AG08396 (cell line): ENCODE data around the gene CACNG7.

Source experiments
- DNase-seq: peaks from one replicate; pipeline ENCODE4 v3.0.0; 2012; ENCODE audit warnings: low spot score, mixed read lengths

Gene CACNG7

DNA sequence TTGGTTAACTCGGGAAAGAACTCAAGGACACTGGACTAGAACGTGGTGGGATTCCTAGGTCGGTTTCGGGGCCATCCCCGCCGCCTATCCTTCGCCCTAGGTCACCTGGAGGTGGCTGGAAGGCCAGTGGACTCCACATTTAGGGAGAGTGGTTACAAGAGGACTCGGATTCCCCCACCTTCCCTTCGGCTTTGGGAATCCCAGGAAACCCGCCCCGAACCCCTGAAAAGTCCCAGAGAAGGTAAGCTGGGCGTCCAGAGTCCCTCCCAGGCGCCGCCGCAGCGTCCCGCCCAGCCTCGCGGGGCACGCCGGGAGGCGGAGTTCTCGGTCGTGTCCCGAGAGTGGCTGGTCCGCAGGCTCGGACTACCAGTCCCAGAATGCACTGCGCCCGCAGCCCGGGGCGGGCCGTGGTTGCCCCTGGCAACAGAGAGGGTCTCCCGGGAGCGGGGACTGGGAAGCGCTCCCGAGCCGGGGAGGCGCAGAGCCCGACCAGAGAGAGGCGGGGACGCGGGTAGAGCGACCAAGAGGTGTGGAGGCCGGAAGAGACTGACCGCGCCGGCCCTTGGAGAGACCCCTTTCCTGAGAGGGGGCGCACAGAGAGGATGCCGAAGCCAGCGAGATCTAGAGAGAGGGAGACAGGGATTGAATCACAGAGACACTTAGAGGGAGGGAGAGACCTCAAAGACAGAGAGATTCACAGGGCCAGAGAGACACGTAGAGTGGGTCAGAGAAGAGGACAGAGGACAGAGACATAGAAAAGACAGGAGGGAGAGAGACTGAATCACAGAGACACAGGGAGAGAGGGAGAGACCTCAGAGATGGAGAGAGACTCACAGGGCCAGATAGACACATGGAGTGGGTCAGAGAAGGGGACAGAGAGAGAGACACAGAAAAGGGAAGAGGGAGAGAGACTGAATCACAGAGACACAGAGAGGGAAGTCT lies 29.7 kb upstream of the CACNG7 start:
- DNase-seq, result peak; percentile 95

DNA sequence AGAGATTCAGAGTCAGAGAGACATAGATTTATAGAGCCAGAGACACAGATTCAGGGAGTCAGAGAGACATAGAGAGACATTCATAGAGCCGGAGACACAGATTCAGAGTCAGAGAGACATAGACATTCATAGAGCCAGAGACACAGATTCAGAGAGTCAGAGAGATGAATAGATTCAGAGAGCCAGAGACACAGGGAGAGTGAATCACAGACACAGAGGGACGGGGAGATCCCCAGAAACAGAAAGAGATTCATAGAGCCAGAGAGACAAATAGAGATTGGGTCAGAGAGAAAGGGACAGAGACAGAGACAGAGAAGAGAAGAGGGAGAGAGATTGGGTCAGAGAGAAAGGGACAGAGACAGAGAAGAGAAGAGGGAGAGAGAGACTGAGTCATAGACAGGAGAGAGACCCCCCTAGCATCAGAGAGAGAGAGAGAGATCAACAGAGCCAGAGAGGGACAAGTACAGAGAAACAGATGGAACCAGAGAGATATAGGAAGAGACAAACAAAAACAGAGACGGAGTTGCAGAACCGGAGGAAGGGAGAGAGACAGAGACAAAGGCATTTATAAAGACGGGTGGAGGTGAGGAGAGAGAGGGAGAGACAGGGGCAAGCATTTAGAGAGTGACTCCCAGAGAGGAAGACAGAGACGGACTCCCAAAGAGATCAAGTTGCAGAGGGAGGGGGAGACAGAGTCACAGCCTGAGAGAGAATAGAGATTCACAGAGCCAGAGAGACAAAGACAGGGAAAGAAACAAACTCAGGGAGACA lies 28.2 kb upstream of the CACNG7 start:
- no peak for DNase-seq

DNA sequence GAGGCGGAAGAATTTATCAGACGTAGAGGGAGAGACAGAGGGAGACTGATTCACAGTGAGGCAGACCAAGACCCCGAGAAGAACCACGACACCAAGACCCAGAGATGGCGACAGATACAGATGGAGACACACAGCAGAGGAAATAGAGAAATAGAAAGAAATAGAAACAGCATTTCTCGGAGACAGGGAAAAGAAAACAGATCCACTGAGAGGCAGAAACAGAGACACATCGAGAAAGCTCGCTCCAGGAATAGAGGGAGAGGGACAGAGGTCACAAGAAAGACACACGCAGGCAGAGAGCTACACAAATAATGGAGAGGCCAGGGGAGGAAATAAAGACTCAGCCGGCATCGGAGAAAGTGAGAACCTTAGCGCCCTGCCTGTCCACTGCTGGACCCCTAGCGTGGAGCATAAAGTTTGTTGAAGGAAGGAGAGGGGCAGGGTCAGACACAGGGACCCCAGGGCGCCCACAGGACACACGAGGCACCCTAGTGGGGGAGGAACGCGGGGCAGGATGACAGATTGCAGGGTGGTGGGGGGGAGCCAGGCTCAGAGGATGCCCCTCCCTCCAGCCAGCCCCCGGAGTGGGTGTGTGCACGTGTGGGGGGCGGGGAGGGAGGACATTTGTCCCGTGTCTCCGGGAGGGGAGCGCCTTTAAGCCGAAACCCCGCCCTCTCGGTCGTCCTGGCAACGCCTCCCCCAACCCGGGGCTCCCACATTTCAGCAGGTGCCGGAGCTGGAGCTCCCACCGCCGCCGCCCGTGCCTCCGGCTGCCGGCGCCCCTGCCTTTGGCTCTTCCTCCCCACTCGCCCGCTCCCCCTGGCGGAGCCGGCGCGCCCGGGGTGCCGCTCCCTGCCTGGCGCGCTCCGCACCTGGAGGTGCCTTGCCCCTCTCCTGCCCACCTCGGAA lies 27.3 kb upstream of the CACNG7 start, which contains the start of gene PRKCG:
Gene PRKCG, plus strand, starts transcription at position 716 of the 909 bp plus-strand sequence. CDS start 298 bp downstream, outside the sequence.
- peak; percentile 49 for DNase-seq

DNA sequence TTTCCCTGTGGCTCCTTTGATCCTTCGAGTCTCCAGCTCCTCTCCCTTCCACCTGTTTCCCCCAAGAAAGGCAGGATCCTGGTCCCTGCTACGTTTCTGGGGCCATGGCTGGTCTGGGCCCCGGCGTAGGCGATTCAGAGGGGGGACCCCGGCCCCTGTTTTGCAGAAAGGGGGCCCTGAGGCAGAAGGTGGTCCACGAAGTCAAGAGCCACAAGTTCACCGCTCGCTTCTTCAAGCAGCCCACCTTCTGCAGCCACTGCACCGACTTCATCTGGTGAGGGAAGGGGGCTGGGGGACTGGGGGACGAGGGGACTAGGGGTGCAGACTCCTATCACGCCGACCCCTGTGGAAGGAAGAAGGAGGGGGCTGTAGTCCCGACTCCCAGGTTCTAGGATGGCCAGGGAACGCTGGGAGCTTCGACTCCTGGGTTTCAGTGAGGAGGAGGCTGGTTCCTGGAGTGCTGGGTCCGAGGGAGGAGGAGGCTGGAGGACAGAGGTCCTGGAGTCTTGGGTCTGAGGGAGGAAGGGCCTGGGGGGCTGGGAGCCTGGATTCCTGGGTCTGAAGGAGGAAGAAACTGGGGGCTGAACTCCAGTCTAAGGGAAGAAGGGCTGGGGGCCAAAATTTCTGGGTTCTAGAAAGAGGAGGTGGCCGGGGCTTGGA lies 26.6 kb upstream of the CACNG7 start:
- no peak for DNase-seq

DNA sequence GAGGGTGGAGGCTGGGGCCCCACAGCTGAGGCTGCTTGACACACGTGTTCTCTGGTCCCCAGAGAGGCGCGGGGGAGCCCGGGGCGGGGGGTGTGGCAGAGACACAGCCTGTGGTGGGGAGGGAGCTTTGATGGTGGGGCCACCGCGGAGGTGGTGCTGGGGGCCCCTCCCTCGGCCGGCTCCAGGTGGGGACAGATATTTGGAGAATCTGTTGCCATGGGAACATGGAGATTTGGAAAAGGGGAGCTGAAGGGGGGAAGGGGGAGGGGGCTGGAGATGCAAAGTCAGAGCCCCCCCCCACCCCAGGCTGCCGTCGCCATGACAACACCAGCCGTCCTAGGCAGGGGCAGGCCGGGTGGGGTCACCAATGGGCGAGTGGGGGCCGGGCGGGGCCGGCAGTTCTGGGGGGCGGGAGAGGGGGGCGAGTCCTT lies 25.8 kb upstream of the CACNG7 start:
- DNase-seq, result no peak

DNA sequence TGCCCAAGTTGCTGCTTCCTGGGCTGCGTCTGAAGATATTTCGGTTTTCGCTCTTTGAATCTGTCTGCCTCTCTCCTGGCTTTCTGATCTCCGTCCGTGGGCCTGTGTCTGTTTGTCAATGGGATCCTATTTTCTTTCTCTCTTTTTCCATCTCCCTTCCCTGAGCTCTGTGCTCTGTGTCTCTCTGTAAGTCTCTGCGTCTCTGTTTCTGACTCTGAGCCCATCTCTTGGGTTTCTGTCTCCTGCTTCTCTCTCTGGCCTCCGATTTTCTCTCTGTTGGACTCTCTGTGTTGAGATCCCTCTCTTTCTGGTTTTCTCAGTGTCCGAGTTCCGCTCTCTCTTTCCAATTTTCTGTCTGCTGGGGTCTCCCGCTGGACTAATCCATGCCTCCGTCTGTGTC lies 25.3 kb upstream of the CACNG7 start:
- no peak for DNase-seq

DNA sequence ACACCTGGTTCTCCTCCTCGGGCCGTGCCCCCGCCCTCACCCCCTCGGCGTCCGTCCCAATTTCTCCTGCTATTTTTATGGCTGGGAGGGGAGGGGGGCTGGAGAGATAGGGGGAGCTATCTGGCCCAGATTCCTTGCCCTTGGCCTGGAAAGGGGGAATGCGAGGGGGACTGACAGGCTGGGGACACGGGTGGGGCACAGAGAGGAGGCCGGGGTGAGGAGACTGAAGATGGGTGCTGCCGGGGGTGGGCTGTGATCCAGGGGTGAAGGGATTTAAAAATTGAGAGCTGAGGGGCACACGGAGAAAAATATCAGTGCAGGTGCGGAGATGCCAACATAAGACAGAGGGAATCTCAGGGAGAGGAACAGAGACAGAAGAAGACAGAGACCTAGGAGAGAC lies 24.8 kb upstream of the CACNG7 start:
- DNase-seq, result no peak

DNA sequence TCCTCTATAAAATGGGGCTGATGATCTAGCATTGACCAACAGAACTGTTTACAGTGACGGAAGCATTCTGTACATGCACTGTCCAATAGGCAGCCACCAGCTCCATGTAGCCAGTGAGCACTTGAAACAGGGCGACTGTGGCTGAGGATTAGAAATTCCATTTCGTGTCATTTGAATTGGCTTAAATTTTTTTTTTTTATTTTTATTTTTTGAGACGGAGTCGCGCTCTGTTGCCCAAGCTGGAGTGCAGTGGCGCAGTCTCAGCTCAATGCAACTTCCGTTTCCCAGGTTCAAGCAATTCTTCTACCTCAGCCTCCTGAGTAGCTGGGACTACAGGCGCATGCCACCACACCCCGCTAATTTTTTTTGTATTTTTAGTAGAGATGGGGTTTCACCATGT lies 24.0 kb upstream of the CACNG7 start:
- DNase-seq, result no peak

DNA sequence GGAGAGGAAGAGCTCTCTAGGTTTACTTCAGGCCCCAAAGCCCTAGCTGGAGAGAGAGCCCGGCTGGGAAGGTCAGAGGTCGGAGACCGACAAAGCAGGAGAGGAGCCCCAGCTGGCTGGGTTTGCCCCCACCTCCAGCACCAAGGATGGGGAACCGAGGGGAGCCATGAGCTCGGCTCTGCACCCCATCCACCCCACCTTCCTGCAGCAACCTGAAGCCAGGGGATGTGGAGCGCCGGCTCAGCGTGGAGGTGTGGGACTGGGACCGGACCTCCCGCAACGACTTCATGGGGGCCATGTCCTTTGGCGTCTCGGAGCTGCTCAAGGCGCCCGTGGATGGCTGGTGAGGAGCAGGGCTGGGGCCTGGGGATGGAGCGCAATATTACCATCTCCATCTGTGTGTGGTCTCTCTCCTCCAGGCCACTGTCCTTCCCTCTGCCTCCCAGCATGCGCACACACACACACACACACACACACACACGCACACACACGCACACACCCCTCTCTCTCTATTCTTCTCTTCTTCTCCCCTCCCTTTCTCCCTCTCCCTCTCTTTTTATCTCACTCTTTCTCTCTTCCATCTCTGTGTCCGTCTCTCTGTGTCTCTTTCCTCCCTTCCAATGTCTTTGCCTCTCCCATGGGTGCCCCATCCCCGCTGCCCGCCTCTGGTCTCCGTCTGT lies 16.6 kb upstream of the CACNG7 start:
- DNase-seq, result no peak

DNA sequence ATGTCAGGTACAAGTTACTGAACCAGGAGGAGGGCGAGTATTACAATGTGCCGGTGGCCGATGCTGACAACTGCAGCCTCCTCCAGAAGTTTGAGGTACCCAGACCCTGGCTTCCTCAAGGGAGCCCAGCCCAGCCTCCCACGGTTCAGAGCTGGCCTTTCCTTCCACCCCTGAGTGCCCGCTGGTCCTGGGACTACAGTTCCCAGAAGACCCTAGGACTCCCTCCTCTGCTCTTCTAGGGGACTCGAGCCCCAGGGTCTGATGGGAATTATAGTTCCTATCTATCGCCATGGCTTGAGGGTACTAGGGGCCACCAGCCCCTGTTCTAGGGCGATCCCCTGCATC lies 16.1 kb upstream of the CACNG7 start:
- no peak for DNase-seq

DNA sequence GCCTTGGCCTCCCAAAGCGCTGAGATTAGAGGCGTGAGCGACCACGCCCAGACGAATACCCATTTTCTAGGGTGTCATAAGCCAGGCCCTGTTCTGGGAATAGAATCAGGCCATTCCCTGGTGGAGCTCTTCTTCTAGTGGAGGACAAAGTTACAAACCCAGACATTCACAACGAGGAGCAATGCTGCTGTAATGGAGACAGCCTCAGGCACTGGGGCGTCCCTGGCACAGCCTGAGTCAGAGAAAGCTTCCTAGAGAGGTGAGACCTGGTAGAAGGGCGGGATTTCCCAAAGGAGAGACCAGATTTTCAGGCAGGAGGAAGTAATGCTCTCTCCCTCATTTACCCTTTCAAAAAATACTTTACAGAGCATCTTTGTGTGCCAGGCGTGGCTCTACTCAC lies 14.4 kb upstream of the CACNG7 start:
- no peak for DNase-seq

DNA sequence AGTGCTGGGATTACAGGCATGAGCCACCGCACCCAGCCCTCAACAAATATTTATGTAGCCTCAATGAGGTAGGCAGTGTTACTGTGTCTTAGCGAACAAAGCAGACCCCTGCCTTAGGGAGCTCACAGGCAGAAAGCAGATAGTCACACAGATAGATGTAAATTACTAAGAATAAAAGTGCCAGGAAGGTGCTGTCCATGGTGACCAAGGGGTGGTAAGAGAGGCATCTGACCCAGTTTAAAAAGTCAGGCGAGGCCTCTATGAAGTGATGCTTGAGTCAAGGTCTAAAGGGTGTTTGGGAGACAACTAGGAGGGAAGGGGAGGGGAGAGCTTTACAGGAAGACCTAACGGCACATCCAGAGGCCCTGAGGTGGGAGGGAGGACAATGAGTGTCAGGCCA lies 12.4 kb upstream of the CACNG7 start:
- no peak for DNase-seq

DNA sequence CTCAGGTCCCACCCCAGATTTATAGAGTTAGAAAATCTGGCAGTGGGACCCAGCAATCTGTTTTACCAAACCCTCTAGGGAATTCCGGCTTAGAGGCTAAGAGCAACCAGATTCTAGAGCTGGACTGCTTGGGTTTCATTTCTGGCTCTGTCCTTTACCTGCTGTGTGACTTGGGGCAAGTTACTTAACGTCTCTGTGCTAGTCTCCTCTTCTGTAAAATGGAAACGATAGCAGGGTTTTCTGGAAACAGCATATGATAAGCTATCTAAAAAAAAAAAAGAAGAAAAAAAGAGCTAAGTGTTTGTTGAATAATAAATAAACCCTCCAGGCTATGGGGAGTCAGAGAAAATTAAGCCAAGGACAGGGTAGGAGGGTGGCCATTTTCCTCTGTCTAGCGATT lies 11.6 kb upstream of the CACNG7 start:
- DNase-seq, result no peak

DNA sequence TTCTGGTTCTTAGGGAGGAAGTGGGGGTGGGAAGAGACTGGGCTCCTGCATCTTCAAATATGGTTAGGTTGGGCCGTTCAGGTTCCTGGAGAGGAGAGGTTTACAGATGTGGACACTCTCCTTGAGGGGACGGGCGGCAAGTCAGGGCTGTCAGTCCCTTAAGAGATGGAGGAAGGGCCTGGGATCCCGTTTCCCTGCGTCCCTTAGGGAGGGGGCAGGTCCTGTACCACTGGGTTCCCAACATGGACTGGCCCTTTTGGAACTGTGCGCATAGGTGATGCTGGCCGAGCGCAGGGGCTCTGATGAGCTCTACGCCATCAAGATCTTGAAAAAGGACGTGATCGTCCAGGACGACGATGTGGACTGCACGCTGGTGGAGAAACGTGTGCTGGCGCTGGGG lies 10.9 kb upstream of the CACNG7 start:
- no peak for DNase-seq

DNA sequence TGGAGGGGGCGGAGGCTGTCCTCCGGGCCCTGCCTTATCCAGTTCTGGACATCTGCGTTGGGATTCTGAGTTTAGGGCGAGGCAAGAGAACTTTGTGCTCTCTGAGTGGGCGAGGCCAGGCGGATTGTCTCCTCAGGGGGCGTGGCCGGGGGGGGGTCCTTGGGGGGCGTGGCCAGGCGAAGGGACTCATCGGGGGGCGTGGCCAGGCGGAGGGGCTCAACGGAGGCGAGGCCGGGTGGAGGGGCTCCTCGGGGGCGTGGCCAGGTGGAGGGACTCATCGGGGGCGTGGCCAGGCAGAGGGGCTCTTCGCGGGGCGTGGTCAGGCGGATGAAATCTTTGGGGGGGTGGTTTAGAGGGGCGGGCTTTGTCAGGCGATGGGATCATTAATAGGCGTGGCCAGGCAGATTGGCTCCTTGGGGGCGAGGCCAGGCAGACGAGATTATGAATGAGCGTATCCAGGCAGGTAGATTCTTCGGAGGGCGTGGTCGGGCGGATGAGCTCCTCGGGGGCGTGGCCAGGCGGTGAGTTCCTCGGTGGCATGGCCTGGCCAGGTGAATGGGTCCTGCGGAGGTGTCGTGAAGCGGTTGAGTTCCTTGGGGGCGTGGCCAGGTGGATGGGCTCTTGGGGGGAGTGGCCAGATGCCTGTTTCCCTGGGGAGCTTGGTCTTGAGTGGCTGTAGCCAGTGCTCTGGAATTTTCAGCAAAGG lies 10.3 kb upstream of the CACNG7 start:
- DNase-seq, result no peak

DNA sequence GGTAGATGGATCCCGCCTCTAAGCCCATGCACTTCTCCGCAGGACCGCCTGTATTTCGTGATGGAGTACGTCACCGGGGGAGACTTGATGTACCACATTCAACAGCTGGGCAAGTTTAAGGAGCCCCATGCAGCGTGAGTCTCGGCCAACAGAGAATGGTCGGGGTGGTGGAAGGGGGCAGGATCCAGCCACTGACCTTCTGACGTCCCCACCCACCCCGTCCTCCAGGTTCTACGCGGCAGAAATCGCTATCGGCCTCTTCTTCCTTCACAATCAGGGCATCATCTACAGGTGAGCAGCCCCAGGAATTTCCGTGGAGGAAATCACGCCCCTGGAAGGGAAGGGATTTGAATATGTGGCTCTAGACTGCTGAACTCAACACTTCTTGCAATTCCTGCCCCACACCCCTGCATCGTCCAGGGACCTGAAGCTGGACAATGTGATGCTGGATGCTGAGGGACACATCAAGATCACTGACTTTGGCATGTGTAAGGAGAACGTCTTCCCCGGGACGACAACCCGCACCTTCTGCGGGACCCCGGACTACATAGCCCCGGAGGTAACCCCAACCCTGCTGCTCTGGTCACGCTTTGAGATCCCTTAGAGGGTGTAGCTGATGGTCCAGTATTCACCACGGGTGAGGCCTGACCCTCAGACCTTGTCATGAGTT lies 8.8 kb upstream of the CACNG7 start:
- no peak for DNase-seq

DNA sequence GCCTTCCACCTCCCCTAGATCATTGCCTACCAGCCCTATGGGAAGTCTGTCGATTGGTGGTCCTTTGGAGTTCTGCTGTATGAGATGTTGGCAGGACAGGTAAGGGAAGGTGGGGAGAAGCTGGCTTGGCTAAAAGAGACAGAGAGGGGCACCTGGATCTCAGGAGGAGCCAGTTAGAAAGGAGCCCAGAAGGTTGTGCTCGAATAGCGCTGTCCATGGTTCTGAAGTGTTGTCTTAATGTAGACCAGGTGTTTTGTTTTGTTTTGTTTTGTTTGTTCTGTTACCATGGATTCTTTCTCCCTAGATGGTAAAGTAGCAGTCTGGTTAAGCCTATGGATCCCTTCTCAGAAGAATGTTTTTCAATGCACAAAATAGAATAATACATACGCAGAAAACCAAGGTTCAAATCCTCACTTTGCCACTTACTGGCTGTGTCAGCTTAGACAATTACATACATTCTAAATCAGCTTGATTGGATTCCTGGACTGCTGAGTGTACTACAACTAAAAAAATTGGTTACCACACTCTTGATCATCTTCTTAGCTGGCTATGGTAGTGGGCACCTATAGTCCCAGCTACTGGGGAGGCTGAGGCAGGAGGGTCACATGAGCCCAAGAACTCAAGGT lies 5.9 kb upstream of the CACNG7 start:
- DNase-seq, result no peak

DNA sequence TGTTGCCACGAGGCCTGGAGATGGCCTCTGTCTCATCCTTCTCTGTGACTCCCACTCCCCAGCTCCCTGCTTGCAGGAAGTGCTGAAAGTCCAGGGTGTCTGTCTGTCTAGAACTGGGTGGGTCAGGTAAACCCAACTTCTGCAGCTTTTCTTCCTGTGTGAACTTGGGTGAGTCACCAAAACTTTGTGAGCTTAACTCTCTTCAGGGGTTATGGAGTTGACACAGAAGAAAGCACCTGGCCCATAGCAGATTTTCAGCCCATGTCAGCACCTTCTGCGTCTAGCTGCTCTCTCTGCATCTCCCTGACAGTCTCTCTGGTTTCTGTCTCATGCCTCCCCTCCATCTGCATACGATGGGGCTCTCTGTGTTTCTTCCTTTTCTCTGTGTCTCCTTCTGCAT lies 4.2 kb upstream of the CACNG7 start:
- DNase-seq, result no peak

DNA sequence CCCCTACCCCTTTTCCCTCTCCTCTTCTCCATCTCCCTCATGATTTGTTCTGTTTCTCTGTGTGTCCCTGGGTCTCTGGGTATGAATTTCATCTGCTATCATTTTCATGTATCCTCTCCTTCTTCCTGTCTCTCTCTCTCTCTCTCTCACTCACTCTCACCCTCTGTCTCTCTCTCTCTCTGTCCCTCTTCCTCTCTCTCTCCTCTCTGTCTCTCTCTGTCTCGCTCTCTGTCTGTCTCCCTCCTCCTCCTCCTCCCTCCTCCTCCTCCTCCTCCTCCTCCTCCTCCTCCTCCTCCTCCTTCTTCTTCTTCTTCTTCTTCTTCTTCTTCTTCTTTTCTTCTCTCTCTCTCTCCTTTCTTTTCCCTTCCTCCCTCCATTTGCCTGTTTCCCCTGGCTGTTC lies 3.3 kb upstream of the CACNG7 start:
- no peak for DNase-seq
